GM23338 (cell line): Measurements from ENCODE around the gene SYNDIG1L.
A peak's percentile ranks its signal among the peaks of the same experiment; 100 is the strongest.

Source experiments
- CTCF ChIP-seq, 2 experiments: fragments of 200-600 bp in 1 of 2; sonication (generic) in 1 of 2; conservative IDR thresholded peaks; 2 replicates each; pipeline versions ENCODE4 v1.5.1 to v1.6.1; 2016 to 2017; ENCODE audit warnings: antibody characterized with exemption in 2 of 2, low read depth in 2 of 2, mild to moderate bottlenecking in 2 of 2, moderate library complexity in 1 of 2
- EZH2phosphoT487 ChIP-seq: fragments of 200-600 bp; sonication (generic); IDR thresholded peaks from one replicate; pipeline ENCODE4 v1.8.1; 2018; ENCODE audit warnings: antibody characterized with exemption; ENCODE audit not compliant: unreplicated experiment
- JUNB ChIP-seq: IDR thresholded peaks from one replicate; pipeline ENCODE4 v1.6.1; 2016; ENCODE audit warnings: antibody characterized with exemption; ENCODE audit not compliant: unreplicated experiment
- POLR2AphosphoS5 ChIP-seq: IDR thresholded peaks from 2 replicates; pipeline ENCODE4 v1.6.1; 2016; ENCODE audit warnings: antibody characterized with exemption, low read depth
- ZNF331 ChIP-seq: fragments of 250-450 bp; sonication (Bioruptor Pico); IDR thresholded peaks from 2 replicates; pipeline ENCODE4 v1.5.0; 2020; ENCODE audit warnings: low read depth, mild to moderate bottlenecking, moderate library complexity

- no peak for TF ChIP-seq ZNF331 (CRISPR knock-in tag)
- TF ChIP-seq EZH2phosphoT487: no peak
- no peak for TF ChIP-seq JUNB
- peak; percentile 34 to 47; a peak in 3 of 4 replicates for TF ChIP-seq CTCF (conservative IDR thresholded peaks at IDR 0.05; ENCODE audit: low read depth in 2 of 2)
- no peak for TF ChIP-seq POLR2AphosphoS5
Observed at GRCh38 chr14:74400031-74400685, 25.9 kb downstream of the SYNDIG1L start.
